ENCODE measurements around the gene SLC8B1.

The SLC8B1 gene

DNA sequence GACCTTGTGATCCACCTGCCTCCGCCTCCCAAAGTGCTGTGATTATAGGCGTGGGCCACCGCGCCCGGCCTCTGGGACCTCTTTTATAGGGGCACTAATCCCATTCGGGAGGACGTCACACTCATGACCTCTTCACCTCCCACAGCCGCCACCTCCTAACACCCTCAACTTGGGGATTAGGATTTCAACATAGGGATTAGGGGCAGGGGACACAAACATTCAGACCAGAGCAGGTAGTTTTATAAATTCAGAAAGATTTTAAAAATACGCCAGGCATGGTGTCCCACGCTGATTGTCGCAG lies 64.2 kb downstream of the SLC8B1 start:
- DNase-seq (ENCODE audit: low read depth, low spot score): no peak

DNA sequence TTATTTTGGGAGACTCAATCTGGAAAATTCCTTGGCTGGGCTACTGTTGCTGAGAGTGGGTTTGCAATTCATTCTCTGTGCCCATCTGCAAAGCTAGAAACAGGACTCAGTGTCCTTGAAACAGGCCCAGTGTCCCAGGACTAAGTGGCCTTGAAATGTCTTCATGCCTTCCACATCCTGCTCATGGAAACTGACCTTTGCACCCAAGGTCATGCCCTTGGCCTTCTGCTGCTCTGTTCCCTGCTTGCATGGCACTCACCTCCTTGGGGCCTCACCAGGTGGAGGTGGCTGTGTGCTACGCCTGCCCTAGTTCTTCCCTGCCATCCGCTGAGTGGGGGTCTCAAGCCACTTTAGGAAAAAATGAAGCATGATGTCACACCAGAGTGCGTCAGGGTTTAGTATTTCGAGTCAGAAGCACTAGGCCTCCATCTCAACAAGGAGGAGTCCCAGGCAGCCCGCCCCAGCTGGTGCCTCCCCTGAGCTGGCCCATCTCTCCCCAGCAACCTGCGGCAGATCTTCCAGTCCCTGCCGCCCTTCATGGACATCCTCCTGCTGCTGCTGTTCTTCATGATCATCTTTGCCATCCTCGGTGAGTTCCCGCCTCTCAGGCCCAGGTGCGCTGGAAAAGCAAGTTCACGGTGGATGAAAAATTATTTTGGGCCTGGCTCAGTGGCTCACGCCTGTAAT lies 65.5 kb downstream of the SLC8B1 start:
- no peak for DNase-seq (ENCODE audit: low read depth, low spot score)

DNA sequence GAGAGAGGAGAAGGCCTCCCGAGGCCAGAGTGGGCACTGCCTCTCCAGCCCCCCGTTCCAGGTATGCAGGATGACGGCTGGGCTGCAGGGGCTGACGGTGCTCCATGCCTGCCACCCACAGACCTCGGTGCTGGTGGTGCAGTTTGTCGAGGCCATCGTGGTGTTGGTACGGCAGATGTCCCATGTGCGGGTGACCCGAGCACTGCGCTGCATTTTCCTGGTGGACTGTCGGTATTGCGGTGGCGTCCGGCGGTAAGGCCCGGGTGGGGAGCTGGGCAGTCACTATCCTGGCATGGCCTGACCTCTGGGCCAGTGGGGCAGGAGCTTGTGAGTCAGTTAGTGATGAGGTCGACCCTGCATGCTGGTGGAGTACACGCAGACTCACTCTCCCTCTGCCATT lies 66.3 kb downstream of the SLC8B1 start:
- DNase-seq (ENCODE audit: low read depth, low spot score): no peak

DNA sequence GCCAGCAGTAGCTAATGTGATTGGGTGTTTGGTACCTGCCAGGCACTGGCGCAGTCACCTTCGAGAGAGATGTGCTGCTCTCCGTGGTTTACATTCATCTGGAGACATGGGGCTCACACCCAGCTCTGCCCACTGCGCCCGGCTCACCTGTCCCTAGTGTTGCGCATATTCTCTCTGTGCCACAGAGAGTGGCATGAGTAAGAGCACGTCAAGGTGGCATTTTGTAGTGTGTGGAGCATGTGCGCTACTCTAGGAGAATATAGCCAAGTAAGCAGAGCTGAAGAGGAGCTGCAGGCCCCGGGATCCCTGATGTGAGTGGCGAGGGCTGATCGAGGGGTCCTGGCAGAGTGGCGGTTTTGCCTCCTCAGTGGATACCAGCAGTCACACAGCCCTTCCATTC lies 66.8 kb downstream of the SLC8B1 start:
- DNase-seq (ENCODE audit: low read depth, low spot score): no peak

DNA sequence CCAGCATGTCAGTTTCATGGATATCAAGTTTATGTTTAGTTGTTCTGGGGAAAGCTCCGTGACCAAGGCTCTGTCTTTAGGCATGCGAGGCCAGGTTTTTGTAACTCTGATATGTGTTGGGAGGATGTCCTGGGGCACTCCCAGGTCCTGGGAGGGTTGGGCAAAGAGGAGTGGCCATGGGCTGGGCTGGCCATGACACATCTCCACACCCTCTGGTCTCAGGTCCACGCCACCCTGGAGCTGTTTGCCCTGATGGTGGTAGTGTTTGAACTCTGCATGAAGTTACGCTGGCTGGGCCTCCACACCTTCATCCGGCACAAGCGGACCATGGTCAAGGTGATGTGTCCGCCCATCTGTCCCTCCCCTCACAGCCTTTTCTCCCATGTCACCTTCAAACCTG lies 67.3 kb downstream of the SLC8B1 start:
- DNase-seq (ENCODE audit: low read depth, low spot score): no peak

DNA sequence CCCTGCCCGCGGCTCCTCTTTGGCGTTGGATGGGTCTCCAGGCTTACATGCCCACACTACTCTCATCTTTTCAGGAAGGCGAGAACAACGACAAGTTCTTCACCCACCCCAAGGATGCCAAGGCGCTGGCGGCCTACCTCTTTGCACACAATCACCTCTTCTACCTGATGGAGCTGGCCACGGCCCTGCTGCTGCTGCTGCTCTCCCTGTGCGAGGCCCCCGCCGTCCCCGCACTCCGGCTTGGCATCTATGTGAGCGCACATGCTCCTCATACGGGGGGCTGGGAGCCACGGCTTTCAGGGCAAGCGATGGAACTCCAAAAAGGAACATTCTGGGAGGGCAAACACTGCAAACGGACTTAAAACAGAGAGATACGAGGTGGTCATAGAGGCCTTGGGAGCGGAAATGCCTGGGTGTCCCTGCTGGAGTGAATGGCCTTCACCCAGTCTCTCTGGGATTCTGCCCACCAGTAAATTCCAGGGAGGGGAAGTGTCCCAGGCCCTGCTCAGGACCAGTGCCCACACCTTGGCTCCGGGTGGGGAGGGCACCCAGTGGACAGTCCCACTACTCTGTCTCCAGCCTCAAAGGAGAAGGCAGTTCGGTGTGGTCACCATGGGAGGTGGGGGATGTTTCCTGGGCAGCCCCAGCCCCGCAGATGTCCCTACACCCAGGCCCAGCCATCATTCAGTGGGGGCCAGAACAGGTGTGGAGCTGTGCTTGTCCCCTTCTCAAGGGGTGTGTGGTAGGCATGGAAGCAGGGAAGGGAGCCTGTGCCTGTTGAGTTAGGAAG lies 68.6 kb downstream of the SLC8B1 start:
- DNase-seq (ENCODE audit: low read depth, low spot score): no peak

DNA sequence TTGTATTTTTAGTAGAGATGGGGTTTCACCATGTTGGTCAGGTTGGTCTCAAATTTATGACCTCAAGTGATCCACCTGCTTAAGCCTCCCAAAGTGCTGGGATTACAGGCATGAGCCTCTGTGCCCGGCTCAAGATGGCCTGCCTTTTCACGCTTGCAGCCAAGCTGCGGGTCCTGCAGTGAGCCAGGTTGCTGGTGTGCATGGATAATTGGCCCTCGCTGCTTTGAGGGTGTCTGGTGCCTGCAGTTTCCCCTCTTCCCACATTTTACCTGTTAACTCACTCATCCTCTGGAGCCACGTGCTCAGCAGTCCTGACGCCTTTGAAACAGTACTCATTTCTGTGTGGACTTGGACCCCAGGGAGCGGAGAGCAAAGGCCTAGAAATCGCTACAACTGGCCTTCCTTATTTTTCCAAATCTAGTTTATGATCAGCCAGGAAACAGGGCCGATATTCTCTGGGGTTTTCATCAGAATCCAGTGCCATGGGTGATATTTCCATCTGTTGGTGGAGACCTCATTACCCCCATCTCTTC lies 71.4 kb downstream of the SLC8B1 start:
- DNase-seq (ENCODE audit: low read depth, low spot score): no peak

DNA sequence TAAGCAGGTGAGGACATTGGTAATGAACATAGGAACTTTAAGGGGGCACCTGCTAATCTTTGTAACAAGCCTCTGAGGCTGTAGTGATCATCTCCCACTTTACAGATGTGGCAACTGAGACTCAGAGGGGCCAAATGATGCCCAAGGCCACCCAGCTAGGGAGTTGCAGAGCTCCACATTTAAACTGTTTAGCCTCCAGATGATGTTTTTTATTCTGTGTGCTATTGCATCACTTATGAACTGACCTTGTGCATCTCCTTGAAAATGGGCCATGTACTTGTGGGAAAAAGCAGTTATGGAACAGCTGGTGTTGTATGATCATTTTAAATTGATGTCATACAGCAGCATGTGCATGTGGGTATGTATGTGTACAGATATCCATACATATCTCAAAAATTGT lies 72.2 kb downstream of the SLC8B1 start:
- DNase-seq (ENCODE audit: low read depth, low spot score): no peak

DNA sequence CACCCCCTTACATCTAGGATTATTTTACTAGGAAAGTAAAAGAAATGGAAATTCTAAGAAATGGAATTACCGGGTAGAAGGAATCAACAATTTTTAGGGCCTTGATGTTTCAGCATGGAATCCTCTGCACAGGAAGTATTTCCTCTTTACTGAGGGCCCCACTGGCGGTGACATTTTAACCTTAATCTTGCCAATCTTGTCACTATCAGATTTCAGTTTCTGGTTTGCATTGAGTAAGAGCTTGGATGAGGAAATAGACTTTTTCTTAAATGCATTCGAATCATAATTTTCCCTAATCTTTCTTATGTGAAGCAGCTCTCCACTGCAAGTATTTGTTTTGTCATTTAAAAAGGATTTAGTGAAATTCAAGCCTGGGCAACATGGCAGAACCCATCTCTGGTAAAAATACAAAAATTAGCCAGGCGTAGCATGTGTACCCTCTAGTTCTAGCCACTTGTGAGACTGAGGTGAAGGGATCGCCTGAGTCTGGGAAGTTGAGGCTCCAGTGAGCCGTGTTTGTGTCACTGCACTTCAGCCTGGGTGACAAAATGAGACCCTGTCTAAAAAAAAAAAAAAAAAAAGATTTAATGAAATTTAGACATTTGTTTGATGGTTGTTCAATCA lies 73.0 kb downstream of the SLC8B1 start:
- no peak for DNase-seq (ENCODE audit: low read depth, low spot score)

DNA sequence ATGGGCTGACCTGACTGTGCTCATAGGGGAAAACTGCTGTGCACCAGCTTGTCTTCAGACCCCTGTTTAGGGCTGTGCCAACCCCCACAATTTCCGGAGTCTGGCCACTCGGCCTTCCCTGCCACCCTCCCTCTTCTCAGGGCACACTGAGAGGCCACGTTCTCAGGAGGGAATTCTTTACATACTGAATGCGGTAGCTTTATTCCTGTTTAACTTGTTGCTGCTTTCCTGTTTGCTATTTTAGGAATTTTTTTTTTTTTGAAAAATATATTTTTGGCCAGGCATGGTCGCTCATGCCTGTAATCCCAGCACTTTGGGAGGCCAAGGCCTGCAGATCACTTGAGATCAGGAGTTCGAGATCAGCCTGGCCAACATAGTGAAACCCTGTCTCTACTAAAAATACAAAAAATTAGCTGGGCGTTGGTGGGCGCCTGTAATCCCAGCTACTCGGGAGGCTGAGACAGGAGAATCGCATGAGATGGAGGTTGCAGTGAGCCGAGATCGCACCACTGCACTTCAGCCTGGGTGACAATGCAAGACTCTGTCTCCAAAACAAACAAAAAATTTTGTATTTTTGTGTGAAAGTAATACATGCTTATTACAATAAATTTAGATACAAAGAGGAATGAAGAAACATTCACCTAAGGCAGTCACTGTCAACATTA lies 74.1 kb downstream of the SLC8B1 start:
- no peak for DNase-seq (ENCODE audit: low read depth, low spot score)

DNA sequence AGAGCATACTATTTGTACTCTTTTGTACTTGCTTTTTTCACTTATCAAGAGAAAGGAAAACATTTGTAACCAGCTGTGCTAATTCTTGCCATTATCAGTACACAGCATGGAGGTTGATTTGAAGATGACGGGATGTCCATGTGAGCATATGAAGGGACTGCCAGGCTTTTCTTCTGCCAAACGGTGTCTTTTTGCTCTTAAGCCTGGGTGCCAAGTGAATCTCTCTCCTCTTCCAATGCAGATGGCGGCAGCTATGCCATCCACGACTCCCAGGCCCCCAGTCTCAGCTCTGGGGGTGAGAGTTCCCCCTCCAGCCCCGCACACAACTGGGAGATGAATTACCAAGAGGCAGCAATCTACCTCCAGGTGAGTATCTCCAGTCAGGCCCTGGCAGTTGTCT lies 74.8 kb downstream of the SLC8B1 start:
- no peak for DNase-seq (ENCODE audit: low read depth, low spot score)

DNA sequence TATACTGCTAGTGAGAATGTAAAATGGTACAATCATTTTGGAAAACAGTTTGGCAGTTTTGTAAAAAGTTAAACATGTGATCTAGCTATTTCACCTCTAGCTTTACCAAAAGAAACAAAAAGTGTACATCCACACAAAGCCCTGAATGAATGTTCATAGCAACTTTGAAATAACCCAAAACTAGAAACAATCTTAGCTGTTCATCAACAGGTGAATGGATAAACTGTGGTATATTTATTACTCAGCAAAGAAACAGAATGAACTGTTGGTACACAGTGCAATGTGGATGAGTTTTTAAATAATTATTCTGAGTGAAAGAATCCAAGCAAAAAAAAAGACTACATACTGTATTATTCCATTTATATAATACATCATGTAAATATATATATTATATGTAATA lies 77.3 kb downstream of the SLC8B1 start:
- no peak for DNase-seq (ENCODE audit: low read depth, low spot score)

DNA sequence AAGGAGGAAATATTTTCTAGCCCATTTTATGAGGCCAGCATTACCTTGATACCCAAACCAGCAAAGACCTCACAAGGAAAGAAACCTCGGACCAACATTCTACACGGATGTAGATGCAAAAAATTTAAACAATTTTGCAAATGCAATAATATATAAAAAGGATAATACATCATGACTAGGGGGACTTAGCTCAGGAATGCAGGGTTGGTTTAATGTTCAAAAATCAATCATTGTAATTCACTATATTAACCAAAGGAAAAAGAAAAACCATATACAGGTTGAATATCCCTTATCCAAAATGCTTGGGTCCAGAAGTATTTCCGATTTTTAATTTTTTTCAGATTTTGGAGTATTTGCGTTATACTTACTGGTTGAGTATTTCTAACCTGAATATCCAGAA lies 80.6 kb downstream of the SLC8B1 start:
- no peak for DNase-seq (ENCODE audit: low read depth, low spot score)

DNA sequence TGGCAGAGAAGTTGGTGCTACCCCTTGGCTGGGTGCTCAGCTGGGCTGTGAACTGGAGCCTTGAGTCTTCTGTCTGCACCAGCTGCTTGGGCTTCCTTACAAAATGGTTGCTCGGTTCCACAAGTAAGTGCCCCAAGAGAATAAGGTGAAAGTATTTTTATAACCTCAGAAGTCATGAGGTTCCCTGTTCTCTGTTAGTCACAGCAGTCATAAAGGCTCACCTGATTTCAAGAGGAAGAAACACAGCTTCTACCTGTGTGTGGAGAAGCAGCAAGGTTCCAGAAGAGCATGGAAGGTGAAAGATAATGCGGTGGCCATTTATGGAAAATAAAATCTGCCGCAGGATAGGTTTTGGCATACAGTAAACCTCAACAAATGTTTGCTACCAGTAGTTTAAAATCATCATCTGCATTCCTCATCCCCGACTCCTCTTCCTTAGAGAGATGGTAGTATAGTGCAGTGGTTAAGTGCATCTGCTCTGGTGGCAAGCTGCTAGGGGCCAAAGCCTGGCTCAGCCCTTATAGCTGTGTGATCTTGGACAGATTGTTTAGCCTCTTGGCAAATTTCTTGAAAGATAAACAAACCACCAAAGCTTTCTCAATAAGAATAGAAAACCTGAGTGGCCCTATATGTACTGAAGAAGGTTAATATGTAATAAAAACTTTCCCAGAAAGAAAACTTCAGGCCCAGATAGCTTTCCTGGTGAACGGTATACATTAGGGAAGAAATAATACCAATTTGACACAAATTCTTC lies 81.2 kb downstream of the SLC8B1 start:
- DNase-seq (ENCODE audit: low read depth, low spot score): no peak

DNA sequence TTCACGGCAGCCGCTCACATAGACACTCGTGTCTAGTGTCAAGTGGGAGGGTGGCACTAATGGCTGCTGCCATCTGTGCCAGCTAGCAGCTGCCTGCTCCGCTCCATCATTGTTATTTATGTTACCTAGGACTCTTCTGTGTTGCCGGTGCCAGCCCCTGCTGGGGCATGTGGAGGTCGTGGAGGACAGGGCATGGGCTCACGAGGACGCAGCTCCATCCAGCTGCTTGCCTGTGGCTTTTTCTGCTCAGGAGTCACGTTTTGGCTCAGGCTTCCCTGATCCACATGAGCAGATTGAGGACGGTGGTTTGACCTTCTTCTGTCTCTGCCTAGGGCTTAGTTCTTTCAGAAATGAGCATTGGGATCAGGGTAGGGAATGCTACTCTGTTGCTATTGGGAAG lies 82.4 kb downstream of the SLC8B1 start:
- DNase-seq (ENCODE audit: low read depth, low spot score): no peak

DNA sequence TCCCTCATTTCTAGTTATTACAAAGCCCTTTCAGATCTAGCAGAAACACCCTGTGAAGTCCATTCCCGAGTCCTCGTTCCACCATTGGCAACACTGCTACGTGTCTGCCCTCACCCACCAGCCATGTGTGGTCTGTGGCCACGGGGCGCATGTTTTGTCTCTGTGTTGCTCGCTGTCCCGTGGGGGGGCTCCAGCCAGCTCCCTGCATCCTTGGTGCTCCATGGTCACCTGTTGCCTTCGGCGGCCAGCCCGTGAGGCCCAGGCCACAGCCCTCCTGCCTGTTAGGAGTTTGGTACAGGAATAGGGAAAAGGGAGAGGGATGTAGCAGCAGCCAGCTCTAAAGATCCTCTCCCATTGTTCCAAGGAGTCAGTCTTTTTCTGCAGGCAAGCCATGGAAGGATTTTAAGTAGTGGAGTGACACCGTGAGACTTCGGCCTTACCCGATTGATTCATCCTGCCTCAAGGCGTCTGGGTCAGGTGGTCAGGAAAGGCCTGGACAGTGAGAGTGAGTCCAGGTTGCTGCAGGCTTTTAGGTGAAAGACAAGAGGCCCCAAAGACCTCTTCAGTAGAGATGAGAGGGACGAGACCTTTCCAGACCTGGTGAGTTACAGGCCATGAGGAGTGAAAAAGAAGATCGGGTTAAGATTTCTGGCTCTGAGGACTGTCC lies 83.4 kb downstream of the SLC8B1 start:
- DNase-seq (ENCODE audit: low read depth, low spot score): no peak

DNA sequence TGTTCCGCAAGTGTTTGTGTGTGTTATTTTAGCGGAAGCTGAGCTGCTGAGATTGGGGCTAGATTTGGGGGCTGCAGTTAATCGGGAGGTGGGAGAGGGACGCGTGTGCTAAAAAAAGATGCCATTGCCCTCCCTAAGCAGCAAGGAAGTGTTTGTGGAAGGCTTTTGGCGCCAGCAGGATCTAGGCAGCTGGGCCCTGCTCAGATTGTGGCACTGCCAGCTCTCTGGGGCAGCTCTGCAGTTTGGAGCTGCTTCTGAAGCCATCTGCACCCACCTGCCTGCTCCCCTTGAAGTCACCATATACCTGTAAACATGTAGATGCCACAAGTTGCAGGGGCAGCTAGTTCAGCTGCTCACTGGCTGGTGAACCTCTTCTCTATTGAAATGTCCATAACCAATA lies 84.9 kb downstream of the SLC8B1 start:
- no peak for DNase-seq (ENCODE audit: low read depth, low spot score)

DNA sequence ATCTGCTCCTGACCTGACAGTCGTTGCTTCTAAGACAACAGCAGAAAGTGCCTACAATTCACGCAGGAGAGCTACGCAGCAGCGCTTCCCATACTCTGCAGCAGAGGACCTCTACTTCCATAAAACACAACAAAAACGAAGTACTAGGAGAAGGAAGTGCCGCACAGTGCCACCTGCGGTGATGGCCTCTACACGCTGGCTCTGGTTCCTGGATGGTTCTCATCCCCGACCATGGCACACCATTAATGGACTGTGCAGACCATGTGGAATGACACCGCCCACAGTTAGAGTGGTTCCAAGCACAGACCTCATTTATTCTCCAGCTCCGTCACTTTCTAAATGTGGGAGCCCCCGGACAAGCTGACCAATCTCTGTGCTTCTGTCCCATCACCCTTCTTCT lies 85.4 kb downstream of the SLC8B1 start:
- no peak for DNase-seq (ENCODE audit: low read depth, low spot score)

DNA sequence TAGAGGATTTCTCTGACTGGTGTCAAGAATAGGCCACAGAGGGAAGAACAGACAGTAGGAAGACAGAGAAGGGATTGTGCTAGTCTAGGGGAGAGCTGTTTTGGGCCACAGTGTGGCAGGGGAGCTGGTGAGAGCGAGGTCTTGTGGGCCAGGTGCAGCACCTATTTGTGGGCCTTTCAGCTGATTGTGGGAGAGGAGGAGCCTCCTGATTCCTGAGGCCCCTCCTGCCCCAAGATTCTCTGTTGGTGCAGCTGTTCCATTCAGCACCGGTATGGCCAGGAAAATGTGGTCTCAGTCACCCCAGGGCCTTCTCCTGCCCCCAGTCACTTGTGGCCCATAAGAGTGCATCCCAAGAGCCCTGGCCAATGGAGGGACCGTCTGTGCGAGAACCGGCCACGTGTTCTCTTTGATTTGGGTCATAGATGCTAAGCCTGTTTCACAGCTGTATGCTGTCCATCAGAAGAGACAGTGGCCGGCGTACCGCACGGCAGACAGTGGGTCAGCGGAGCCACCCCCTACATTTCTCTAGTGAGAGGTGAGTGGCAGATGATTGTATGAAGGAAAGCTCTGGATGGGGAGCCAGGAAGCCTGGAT lies 86.0 kb downstream of the SLC8B1 start:
- DNase-seq (ENCODE audit: low read depth, low spot score): no peak
